Choroid plexus epithelial cell (primary cell): ENCODE data around the gene CREB3L1.

Experiments
- DNase-seq: peaks from one replicate; pipeline ENCODE4 v3.0.0-alpha.2; 2010; ENCODE audit warnings: low read depth
- H3K4me3 ChIP-seq: 2 replicates; pipeline ENCODE4 v1.5.1; 2011; ENCODE audit warnings: low read depth, mild to moderate bottlenecking, control low read depth, low read length, moderate library complexity
- TF ChIP-seq, protein P1 (sequence below): conservative IDR thresholded peaks from 2 replicates; pipeline ENCODE4 v1.5.1; 2011; ENCODE audit warnings: low read depth, mild to moderate bottlenecking, control low read depth, inconsistent platforms, low read length, moderate library complexity

The CREB3L1 gene

DNA sequence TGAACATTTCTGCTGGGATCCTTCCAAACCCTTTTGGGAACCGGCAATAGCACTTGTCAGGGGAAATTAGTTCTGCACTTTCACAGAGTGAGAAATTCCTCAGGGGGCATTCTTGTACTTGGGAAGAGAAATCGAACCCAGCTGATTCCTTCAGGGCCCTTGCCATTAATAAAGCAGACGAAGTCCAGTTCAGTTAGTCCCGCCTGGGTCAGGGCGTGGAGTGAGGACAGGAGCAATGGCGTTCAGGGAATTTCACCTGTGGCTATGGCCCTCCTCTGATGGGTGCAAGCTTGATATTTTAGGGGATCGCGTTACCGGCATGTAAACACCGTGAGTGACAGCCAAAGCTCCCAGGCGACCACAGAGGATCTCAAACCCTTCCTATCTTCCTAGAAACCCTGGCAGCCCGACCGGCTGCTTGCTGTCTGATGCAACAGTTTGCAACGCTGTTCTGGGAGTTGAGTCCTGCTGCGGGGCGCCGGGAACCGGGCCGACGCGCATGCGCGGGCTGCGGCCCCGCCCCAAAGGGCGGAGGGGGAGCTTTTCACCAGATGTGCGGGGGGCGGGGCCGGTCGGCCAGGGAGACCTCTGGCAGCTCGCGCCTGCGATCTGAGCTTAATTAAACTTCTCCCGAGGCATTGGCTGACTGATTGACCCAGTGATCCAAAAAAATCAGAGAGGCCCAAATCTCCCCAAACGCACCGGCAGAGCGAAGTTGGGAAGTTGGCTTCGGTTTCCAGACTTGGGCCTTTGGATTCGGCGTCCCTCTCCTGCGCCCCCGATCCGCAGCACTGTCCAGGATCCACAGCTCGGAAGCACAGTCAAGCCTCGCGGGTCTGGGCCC is 34.3 kb upstream of the CREB3L1 start:
- TF ChIP-seq, protein P1, sequence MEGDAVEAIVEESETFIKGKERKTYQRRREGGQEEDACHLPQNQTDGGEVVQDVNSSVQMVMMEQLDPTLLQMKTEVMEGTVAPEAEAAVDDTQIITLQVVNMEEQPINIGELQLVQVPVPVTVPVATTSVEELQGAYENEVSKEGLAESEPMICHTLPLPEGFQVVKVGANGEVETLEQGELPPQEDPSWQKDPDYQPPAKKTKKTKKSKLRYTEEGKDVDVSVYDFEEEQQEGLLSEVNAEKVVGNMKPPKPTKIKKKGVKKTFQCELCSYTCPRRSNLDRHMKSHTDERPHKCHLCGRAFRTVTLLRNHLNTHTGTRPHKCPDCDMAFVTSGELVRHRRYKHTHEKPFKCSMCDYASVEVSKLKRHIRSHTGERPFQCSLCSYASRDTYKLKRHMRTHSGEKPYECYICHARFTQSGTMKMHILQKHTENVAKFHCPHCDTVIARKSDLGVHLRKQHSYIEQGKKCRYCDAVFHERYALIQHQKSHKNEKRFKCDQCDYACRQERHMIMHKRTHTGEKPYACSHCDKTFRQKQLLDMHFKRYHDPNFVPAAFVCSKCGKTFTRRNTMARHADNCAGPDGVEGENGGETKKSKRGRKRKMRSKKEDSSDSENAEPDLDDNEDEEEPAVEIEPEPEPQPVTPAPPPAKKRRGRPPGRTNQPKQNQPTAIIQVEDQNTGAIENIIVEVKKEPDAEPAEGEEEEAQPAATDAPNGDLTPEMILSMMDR = no peak
- peak overlapping the region; percentile 57 for H3K4me3 ChIP-seq
- peak; percentile 98 for DNase-seq

DNA sequence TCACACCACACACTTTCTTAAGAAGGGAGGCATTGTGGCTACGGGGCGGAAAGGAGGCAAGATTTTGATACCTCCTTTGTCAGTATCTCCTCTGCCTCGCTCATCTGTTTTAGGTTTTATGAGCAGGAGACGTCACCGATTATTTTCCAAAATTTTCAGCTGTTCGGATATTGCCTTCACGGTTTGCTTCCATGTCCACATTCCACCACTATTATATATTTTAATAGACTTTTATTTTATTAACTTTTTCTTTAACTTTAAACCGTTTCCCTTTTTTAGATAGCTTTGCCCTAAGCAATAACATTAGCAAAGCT is 33.7 kb upstream of the CREB3L1 start:
- TF ChIP-seq, protein P1 = no peak
- no peak for DNase-seq
- peak overlapping the region; percentile 57 for H3K4me3 ChIP-seq

DNA sequence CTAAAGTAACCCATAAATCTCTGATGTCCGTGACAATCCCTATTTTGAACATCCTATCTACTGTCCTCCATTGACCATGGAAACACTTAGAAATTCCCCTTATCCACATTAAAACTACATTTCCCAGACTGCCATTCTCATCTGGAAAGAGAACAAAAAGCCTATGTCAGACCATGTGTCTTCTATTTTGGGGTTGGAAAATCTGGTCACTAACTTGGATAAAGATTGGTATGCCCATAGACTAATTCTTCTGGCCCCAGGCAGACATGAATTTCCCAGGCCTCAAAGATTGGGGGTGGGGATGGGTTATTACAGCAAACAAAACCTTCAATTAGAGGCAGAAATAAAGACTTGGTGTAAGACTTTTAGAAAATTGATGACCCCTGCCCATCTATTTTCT is 30.9 kb upstream of the CREB3L1 start:
- DNase-seq = peak; percentile 40
- H3K4me3 ChIP-seq = no peak overlapping the region
- TF ChIP-seq, protein P1 = no peak

DNA sequence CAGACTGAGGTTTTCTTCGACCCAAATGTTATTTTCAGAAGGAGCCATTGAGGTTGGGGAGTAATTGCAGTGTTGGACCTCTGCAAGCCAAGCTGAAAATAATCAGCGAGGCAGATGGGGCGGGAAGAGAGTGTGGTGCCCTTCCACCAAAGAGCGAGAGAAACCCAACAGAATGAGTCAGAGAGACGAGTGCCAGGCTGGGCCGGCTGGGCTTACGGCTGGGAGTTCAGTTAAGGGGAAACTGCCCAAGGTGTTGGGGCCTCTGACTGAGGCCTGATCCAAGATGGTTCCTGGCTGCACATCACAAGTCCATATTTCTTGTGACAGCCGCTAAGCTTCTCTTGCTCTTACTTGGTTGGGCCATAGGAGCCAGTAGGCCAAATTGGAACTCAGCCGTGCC is 30.4 kb upstream of the CREB3L1 start:
- TF ChIP-seq, protein P1 = no peak
- H3K4me3 ChIP-seq = no peak overlapping the region
- no peak for DNase-seq

DNA sequence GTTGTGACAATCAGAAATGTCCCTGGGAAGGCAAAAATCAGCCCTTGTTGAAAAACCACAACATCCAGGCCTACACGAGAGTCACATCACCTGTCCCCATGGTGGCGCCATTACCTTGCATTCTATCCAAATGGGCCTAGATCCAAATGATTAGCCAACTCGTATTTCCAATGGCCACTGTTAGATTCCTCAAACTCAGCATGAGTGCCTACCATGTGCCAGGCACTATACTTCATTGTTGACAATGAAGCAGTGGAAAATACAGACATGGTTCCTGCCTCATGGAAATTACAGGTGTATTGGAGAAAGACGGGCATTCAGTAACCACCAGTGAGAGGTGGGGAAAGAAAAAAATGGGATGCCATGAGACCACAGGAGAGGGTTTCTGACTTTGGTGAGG is 29.8 kb upstream of the CREB3L1 start:
- peak; percentile 86 for DNase-seq
- H3K4me3 ChIP-seq = no peak overlapping the region

DNA sequence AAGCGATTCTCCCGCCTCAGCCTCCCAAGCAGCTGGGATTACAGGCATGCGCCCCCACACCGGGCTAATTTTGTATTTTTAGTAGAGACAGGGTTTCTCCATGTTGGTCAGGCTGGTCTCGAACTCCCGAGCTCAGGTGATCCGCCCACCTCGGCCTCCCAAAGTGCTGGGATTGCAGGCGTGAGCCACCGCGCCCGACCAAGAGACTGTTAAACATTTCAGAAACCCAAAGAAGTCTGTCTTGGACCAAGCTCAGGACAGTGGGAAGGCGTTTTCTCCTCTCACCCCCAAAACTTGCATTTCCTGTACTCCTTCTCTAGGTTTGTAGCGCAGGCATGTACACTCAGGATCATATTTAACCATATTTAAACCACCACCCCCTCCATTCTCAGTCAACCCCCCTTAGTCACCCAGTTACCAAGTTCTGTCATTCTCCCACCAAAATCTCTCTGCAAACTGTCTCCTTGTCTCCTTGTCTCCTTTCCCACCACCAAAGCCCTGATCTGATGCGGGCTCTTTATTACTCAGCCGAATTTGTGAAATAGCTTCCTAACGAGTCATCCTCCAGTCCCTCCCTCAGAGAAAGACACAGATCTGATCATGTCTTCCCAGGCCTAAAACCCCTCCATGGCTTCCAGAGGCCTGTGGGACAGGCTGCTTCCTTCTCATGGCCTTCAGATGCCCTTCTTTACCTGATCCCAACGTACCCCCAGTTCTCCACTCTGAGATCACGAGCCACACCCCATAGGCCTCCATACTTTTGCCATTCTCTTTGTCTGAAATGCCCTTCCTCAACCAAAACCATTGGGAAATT is 29.0 kb upstream of the CREB3L1 start:
- peak; percentile 96 for DNase-seq
- H3K4me3 ChIP-seq = no peak overlapping the region
- TF ChIP-seq, protein P1 = no peak

More for the DNA sequence above, 29.8 kb upstream of the CREB3L1 start:
- TF ChIP-seq, protein P1 = peak; percentile 62
